Stimulated activated CD8-positive, alpha-beta memory T cell treated with anti-CD3 and anti-CD28 coated beads, Interleukin-12 subunit alpha, Interleukin-12 subunit beta, amount 100 ng/mL, for 24 hours (primary cell): ENCODE data around the gene SASH1.

ENCODE experiments used
- DNase-seq: peaks from one replicate; pipeline ENCODE4 v3.0.0-alpha.2; 2020; ENCODE audit errors: extremely low read depth

The SASH1 gene

GRCh38 chr6:148404456-148405054 lies 61.9 kb downstream of the SASH1 start:
- no peak for DNase-seq

- DNase-seq = no peak
Observed at GRCh38 chr6:148405894-148406293, 63.3 kb downstream of the SASH1 start.

DNA sequence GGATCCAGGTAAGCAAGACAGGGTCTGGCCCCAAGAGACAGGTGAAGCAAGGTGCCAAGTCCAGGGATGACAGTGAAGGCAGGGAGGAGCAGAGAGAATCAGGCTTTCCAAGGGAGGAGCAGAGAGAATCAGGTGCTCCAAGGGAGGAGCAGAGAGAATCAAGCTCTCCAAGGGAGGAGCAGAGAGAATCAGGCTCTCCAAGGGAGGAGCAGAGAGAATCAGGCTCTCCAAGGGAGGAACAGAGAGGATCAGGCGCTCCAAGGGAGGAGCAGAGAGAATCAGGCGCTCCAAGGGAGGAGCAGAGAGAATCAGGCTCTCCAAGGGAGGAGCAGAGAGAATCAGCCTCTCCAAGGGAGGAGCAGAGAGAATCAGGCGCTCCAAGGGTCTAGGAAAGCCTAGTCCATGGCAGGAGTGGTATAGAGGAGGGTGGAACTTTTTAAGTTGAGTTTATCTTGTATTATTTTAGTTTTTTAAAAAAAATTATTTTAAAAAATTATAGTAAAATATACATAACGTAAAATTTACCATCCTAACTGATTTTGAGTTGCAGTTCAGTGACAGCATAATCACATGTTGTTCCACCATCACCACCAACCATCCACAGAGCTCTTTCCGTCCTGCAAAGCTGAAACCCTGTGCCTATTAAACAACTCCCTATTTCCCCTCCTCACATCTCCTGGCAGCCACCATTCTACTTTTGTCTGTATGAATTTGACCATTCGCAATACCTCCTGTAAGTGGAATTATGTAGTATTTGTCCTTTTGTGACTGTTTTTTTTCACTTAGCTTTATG lies 64.1 kb downstream of the SASH1 start:
- DNase-seq = no peak

DNA sequence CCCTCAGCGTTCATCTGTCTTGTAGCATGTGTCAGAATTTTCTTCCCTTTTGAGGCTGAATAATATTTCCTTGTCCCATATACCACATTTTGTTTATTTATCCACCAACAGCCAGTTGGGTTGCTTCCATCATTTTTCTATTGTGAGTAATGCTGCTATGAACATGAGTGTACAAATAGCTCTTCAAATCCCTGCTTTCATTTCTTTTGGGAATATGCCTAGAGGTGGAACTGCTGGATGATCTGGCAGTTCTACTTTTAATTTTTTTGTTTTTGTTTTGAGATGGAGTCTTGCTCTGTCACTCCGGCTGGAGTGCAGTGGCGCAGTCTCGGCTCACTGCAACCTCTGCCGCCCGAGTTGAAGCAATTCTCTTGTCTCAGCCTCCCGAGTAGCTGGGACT lies 64.7 kb downstream of the SASH1 start:
- DNase-seq = no peak

DNA sequence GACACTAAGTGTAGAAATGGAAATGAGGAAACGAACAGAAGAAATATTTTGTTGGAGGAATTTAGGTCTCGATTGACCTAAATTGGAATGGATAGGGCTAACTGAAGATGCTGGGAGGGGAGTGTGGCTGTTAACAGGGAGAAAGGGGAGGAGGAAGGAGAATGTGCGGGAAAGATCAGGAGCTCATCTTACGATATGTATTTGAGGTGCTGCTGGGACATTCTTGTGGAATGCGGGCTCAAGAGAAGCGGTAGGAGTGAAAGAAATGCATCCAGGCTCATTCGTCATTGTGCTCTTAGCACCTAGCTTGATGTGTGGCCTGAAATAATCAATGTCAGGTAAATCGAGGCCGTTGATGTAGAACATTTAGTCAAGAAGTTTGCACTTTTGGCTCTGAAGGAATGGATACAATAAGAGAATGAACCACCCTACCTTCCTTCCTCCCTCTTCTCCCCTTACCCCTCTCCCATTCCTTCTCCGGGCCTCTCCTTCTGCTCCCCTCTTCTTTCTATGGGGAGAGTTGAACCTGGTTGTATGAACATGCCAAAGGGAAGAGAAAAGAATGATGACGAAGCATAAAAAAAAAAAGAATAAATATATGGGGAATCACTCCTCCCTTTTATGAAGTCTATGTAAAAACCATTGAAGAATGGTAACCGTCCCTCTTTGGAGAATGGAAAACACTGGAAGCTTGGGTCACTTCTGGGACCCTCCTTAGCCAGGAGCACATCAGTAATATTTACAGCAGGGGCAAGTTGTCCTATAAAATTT lies 70.9 kb downstream of the SASH1 start:
- no peak for DNase-seq

DNA sequence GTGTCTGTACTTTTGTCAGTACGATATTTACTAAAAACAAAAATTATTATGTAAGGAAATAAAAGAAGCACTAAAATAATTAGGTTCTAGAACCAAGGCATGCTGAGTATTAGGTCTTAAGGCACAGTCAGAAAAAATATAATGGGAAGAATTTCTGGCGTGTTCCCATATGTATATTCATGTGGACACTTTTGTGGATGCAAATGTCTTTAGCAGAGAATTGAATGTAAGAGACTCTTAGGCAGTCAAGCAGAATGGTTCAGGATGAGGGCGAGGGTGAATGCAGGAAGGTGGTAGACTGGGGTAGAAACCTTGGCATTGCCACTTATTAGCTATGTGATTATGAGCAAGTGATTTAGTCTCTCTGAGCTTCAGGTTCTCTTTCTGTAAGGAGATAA lies 71.5 kb downstream of the SASH1 start:
- no peak for DNase-seq

- DNase-seq = no peak
Observed at GRCh38 chr6:148414836-148415235, 72.2 kb downstream of the SASH1 start.

GRCh38 chr6:148415511-148416260 lies 73.0 kb downstream of the SASH1 start:
- no peak for DNase-seq

DNA sequence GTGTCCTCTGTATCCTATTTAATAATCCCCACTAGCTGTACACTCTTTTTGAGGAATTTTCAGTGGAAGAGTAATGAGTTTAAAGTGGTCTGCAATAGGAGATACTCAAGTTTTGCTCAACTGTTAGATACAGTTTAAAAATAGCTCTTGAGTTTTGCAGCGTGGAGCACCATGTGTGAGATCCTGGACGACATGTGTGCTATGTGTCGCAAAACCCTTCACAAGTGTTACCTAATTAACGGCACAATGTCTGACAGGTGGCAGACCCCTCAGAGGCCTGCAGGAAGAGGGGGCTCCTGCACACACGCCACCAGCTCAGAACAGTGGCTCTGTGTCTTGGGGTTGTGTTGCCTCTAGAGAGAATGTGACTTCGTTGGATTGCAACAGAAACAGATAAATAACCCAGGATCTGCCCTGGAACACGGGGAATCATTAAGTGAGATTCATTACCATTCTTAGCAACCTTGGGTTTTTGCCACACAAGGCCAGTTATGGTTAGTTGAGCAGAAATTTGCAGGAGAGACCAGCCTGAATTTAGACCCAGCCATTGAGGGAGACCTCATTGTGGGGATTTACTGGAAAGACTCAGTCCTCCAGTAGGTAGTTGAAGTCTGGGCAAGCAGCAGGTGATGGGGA lies 73.8 kb downstream of the SASH1 start:
- DNase-seq = no peak

DNA sequence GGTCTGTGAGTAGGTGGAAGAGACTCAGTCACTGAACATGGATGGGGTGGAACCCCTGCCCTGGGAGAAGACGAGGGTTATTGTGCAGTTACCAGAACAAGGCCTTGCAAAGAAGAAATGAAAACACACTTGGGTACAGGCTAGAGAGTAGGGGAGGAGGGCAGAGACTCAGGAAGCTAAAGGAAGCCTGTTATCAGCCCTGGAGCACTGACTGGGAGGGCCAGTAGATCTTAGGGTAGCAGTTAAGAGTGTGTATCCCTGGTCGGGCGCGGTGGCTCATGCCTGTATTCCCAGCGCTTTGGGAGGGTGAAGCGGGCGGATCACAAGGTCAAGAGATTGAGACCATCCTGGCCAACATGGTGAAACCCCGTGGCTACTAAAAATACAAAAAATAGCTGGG lies 74.4 kb downstream of the SASH1 start:
- no peak for DNase-seq

DNA sequence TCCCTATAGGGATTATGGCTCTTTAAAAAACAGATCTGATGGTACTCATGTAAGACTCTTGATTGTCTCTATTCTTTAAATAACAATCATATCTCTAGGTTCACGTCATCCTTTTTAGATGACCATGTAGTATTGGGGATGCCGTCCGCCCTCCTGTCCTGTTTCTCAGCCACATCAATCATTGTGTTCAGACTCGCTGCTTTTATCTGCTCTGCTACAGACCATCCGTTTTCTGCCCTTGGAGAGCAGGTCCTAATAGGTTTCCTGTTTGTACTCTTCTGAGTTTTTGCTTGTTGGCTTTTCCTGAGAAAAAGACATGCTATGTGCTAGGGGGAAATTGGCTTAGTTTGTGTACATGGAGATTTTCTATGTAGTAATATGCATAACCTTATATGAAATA lies 76.8 kb downstream of the SASH1 start:
- DNase-seq = no peak

GRCh38 chr6:148422085-148422484 lies 79.4 kb downstream of the SASH1 start:
- no peak for DNase-seq

- no peak for DNase-seq
Observed at GRCh38 chr6:148423133-148423532, 80.5 kb downstream of the SASH1 start.

GRCh38 chr6:148423601-148424270 lies 81.1 kb downstream of the SASH1 start:
- DNase-seq = no peak

GRCh38 chr6:148425443-148425842 lies 82.8 kb downstream of the SASH1 start:
- no peak for DNase-seq

GRCh38 chr6:148426317-148426977 lies 83.8 kb downstream of the SASH1 start:
- no peak for DNase-seq

DNA sequence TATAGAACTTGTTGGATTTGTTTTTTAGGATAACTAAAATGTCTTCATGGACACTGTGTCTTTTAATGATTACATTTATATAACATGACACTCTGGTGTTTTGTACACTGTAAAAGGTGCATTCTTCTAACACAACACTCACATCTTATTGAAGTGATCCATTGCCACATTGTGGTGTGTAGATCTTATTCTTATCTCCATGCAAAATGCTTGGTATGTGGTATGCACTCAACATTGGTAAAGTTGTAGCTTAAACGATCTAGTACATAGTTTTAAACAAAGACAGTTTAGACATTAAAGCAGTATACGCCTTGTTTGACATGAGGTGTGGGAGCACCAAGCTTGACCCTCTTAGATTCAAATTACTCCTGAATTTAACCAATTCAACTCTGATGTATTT lies 84.7 kb downstream of the SASH1 start:
- no peak for DNase-seq

- no peak for DNase-seq
Observed at GRCh38 chr6:148429423-148429822, 86.8 kb downstream of the SASH1 start.

DNA sequence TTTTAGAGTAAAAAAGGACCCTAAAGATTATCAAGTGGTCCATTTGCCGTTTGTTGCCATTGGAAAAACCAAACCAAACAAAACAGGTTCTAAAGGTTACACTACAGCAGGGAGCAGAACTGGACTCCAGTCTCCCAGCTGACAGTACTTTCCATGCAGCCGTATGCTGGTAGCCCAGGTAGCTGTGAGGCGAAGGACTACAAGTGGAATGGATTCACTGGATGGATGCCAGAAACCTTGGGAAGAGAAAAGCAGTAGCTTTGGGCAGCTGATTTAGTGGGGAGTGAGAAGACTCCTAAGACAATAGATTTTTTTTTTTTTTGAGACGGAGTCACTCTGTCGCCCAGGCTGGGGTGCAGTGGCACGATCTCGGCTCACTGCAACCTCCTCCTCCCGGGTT lies 88.3 kb downstream of the SASH1 start:
- DNase-seq = no peak

- no peak for DNase-seq
Observed at GRCh38 chr6:148431413-148431812, 88.8 kb downstream of the SASH1 start.

- no peak for DNase-seq
Observed at GRCh38 chr6:148431840-148432239, 89.2 kb downstream of the SASH1 start.
